Measurements from ENCODE around the gene VPS18. TPM values are rescaled to one million over a fixed set of nuclear protein-coding genes. Genes with fewer than 3 reads are reported as not detected.
A peak's percentile ranks its signal among the peaks of the same experiment; 100 is the strongest.
"Not testable (repeated sequence)": the region's sequence is repeated elsewhere in the genome, so short reads cannot be mapped to it uniquely, and the experiment has no call there.

VPS18 gene, protein sequence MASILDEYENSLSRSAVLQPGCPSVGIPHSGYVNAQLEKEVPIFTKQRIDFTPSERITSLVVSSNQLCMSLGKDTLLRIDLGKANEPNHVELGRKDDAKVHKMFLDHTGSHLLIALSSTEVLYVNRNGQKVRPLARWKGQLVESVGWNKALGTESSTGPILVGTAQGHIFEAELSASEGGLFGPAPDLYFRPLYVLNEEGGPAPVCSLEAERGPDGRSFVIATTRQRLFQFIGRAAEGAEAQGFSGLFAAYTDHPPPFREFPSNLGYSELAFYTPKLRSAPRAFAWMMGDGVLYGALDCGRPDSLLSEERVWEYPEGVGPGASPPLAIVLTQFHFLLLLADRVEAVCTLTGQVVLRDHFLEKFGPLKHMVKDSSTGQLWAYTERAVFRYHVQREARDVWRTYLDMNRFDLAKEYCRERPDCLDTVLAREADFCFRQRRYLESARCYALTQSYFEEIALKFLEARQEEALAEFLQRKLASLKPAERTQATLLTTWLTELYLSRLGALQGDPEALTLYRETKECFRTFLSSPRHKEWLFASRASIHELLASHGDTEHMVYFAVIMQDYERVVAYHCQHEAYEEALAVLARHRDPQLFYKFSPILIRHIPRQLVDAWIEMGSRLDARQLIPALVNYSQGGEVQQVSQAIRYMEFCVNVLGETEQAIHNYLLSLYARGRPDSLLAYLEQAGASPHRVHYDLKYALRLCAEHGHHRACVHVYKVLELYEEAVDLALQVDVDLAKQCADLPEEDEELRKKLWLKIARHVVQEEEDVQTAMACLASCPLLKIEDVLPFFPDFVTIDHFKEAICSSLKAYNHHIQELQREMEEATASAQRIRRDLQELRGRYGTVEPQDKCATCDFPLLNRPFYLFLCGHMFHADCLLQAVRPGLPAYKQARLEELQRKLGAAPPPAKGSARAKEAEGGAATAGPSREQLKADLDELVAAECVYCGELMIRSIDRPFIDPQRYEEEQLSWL
- polyA plus RNA-seq (ENCODE audit: insufficient read length) = 9.3 TPM

DNA sequence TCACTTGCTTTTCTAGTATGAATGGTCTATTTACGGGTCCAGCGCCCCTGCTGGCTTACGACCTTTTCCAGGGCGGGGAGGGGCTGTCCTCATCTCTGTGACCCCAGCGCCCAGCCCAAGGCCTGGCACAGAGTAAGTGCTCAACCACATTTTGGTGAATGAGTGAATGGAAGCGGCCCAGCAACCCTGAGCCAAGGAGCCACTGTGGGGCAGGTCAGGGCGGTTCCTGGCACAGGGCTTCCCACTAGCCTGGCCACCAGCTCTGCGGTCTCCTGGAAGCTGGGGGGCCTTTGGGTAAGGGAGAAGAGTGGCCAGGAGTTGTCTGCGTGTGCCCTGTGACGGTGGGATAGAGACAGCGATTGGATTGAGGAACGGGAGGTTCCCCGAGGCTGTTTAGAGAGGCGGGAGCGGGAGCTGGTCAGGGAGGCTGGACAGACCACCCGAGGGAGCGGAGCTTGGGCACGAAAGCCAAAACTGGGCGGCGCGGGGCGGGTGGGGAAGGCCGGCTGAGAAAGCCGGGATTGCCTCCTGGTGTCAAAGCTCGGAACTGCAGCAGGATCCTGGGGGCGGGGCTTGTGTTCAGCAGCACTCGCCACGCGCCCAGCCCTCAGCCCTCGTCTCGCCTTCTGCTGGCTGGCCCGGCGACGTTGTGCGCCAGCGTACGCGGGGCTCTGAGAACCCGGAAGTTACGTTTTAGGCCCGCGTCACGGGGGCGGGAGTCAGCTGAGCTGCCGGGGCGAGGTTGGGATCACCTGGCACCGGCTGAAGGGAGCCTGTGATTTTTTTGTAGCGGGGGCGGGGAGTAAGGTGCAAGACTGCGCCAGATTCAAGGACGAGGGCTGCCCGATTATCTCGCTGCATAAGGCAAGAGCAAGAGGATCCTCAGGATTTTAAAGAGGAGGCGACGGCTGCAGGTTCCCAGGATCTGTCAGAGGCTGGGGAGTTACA lies at the start of gene VPS18:
VPS18 (plus strand) TSS at position 718 of the 948 bp plus-strand sequence. CDS start 319 bp downstream, outside the sequence.
- DNase-seq (ENCODE audit: low read depth) = peak; percentile 93

DNA sequence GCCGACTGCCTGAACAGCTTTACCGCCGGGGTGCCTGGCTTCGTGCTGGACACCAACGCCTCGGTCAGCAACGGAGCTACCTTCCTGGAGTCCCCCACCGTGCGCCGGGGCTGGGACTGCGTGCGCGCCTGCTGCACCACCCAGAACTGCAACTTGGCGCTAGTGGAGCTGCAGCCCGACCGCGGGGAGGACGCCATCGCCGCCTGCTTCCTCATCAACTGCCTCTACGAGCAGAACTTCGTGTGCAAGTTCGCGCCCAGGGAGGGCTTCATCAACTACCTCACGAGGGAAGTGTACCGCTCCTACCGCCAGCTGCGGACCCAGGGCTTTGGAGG lies 49.6 kb upstream of the VPS18 start:
- DNase-seq (ENCODE audit: low read depth) = no peak

DNA sequence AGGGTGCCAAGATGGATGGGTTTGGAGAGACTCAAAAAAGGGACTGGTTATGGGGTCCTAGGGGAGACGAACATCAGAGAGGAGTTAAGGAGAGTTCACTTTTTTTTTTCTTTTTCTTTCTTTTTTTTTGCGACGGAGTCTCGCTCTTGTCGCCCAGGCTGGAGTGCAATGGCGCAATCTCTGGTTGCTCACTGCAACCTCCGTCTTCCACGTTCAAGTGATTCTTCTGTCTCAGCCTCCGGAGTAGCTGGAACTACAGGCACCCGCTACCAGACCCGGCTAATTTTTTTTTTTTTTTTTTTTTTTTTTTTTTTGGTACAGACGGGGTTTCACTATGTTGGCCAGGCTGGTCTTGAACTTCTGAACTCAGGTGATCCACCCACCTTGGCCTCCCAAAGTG lies 49.2 kb upstream of the VPS18 start:
- DNase-seq (ENCODE audit: low read depth) = no peak

DNA sequence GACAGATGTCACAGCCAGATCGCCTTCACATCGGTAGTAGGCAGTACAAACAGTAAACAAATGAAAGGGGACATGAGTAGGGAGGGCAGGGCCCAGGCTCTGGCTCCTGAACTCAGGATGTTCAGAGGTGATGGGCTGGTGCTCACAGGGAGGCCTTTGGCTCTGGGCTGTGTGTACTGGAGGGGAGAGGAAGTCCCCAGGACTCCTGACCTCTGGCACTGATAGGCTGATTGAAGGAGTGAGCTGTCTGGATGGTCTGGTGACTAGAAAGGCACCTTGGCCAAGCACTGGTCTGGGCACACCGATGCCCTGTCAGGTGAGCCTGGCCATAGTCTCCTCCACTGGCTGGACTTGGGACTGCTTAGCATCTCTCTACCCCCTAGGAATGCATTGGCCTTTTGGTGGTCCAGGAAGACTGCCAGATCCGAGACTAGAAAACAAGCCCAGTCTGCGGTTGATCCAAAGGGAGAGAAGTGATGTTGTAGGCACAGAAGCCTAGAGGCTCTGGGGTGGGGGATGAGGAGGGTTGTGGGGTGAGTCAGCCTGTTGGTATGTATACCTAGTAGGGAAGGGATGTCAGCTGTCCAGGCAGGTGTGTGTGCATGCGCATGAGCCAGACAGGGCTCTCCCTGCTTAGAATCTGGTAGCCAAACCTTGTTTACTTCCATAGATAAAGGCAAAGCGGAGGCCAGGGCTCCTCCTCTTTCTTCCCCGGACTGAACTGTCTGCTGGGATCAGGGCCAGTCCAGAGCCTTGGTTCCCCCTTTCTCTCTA lies 48.6 kb upstream of the VPS18 start:
- no peak for DNase-seq (ENCODE audit: low read depth)

DNA sequence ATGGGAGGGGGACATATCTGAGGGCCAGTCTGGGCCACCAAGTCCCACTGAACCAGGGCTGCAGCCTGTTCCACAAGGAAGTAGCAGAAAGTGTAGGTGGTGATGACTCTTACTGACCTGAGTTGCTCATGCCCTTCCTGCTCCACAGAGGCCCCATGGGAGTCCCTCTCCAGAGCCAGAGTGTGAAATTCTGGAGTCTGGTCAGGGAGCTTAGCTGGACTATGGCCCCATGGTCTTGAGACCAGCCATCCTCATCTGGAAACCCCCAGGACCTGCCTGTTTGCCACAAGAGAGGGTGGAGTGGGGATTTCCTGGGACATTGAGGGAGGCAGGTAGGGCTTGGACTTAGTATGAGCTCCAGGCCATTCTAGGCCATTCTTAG lies 47.4 kb upstream of the VPS18 start:
- DNase-seq (ENCODE audit: low read depth) = no peak

DNA sequence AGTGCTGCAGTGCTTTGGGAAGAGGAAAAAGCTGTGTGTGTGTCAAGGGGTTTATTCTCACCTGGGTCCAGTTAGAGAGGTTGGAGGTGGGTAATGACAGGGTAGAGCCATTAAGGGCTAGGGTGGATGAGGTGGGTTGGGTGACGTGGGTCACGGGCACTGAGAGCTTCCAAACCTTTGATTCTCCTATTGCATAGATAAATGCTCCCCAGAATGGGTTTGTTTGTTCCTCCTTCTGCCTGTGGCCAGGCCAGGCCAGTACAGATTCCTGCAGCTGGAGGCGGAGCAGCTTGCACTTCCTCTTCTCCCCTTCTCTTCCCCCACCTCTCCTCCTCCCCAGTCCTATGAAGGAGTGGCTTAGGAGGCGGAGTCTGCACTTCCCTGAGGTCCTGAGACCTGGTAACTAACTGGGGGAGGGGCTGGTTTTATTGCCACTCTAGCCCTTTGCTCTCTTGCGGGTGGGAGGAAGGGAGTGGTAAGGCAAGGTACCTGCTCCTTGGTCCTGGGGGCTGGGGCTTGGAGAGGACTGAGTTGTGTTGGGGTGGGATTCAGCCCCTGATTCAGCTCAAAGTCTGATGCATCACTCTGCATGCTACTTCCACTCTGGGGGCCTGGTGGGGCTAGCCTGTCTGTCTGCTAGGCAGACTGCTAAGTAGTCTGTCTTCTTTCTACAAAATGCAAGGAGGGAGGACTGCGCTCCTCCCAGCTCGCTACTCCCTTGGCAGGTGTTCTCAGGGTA lies 46.9 kb upstream of the VPS18 start:
- DNase-seq (ENCODE audit: low read depth) = no peak

DNA sequence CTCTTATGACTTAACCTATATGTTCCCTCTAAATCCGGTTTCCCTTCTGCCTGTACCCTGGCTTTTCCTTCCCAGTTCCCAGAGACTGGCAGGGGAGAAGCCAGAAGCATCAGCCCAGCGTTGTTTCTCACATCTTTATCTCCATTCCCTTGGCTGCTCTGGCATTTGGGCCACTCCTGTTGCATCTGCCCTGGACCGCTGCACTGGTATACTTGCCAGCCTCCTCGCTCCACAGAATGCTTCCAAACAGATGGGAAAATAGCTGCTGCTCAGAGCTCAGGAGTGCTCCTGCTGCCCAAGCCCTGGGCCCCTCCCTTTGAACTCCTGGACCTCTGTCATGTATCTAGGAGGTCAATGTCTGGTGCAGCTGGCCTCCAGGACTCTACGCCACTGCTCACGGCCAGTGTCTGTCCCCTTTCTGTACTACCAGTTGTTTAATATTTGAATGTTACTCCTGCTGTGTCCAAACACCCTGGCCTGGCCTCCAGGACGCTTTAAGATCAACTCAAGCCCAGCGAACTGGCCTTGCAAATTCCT lies 43.6 kb upstream of the VPS18 start:
- DNase-seq (ENCODE audit: low read depth) = no peak

DNA sequence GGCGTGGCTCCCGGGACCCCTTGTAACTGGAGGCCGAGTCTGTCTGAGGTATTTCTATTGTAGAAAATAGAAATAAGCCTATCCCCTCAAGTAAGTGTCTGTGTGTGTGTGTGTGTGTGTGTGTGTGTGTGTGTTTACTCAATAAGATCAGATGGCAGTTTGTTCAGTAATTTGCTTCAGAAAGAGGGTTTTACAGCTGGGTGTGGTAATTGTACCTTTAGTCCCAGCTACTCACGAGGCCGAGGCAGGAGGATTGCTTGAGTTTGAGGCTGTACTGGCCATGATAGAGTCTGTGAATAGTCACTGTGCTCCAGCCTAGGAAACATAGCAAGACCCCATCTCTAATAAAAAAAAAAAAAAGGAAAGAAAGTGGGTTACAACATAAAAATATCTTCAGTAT lies 41.7 kb upstream of the VPS18 start:
- no peak for DNase-seq (ENCODE audit: low read depth)

DNA sequence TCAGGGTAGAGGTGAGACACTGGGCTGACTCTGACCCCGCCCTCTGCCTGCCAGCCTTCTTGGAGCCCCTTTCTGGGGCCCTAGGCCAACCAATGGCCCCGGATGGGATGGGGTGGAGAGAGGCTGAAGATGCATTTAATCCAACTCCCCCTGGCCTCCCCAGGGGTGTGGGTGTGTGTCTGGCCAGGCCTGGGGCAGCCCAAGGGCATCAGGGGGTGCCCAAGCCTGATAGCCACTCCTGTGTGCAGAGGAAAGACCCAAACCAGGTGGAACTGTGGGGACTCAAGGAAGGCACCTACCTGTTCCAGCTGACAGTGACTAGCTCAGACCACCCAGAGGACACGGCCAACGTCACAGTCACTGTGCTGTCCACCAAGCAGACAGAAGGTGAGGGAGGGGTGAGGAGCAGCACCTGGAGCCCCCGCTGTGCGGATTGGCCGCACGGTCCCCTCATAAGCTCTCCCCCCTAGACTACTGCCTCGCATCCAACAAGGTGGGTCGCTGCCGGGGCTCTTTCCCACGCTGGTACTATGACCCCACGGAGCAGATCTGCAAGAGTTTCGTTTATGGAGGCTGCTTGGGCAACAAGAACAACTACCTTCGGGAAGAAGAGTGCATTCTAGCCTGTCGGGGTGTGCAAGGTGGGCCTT lies 40.9 kb upstream of the VPS18 start:
- DNase-seq (ENCODE audit: low read depth) = no peak

DNA sequence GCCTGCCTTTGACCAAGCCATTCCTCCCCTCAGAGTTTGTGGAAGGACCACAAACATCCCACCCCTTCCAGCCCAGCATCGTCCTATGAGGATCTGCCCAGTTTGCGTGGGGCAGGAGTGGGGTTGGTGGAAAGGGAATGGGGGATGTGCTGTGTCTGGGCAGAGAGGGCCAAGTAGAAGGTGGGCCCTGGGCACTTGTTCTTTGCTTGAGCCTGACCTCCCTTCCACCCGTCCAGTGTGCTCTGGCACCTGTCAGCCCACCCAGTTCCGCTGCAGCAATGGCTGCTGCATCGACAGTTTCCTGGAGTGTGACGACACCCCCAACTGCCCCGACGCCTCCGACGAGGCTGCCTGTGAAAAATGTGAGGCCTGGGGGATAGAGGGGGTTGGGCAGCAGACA lies 40.1 kb upstream of the VPS18 start:
- no peak for DNase-seq (ENCODE audit: low read depth)

DNA sequence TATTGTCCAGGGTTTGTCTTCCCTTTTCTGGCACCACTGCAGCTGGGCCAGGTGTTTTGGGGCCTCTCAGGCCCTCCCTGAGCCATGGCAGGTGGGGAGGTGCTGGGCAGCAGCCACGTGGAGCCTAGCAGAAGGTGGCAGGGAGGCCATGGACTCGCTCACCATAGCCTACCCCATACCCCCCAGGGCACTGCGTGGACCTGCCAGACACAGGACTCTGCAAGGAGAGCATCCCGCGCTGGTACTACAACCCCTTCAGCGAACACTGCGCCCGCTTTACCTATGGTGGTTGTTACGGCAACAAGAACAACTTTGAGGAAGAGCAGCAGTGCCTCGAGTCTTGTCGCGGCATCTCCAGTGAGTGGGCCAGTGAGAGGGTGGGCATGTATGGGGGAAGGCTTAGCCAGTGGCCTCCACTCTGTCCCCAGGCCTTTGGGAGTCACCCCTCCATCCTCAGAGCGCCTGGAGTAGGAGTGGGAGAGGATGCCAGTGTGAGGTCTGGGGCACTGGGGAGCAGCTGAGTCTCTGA lies 38.5 kb upstream of the VPS18 start:
- DNase-seq (ENCODE audit: low read depth) = no peak

DNA sequence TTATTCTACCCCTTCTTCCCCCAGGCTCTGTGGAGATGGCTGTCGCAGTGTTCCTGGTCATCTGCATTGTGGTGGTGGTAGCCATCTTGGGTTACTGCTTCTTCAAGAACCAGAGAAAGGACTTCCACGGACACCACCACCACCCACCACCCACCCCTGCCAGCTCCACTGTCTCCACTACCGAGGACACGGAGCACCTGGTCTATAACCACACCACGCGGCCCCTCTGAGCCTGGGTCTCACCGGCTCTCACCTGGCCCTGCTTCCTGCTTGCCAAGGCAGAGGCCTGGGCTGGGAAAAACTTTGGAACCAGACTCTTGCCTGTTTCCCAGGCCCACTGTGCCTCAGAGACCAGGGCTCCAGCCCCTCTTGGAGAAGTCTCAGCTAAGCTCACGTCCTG lies 37.5 kb upstream of the VPS18 start:
- no peak for DNase-seq (ENCODE audit: low read depth)

DNA sequence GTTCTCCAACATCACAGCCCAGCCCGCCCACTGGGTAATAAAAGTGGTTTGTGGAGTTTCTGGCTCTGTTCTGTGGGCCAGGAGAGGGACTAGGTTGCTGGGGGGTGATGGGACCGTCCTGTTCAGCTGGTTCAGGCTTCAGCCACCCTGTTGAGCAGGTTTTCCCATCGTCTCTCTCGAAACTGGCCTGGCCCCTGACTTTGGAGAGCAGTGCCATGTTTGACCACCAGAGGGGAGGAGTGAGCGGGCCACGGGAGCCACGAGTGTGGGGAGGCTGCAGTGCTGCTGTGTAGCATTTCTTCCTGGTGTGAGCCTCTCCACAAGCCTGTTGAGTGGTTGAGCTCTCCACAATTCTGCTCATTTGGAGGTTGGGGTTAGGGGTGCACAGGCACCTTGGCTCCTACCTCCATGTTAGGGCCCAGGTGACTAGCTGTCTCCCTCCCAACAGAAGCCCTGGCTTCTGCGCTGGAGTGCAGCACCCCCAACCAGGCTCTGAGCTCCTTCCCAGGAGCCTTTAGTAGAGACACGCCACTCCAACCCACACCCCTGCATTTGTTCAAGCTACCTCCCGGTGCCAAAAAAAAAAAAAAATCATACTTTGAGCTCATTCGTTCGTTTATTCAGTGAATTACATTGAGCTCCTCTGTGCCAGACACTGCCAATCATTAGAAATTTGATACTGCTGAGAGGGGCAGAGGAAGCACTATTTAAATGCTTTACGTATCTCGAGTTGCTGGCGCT lies 36.5 kb upstream of the VPS18 start:
- no peak for DNase-seq (ENCODE audit: low read depth)

DNA sequence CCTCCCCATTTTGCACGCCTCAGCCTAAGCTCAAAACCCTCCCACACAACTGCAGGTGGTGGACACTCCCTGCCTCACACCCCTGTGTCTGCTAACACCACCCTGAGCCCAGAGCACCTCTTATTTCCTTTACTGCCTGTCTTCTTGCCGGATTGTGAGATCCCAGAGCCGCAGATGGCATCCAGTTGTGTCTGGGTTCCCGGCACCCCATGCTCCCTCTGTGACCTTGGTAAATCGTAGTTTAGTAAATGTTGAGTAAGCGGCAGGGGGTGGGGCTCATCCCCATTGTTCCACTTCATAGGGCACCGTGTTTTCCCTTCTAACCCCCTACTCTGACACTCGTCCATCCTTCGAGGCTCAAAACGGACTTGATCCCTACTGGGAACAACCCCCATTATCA lies 35.5 kb upstream of the VPS18 start:
- DNase-seq (ENCODE audit: low read depth) = no peak

DNA sequence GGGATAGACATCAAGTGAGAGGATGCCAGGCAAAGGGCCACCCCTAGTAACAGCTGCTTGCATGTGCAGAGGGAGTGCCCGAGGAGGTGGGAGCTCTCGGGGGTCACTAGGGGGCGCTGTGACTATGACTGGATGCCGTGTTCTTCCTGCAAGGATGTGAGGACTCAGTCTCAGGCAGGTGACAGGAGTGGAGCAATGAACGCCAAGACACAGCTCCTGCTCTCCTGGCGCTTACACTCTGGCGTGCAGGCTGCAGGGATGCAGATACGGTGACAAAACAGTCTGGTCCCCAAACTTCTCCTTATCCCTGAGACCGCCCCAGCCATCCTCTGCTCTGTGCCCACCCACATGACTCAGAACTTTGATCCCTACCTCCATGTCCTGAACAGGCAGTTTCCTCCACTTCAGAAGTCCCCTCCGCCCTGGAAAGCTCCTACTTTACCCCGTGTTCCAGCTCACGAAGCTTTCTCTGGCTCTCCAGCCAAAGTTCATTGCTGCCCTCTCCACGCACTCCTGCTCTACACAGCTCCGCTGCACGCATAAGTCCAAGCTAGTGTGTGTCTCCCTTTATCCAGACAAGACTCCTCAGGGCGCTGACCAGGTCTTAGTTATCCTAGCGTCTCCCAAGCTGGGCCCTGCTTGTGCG lies 34.9 kb upstream of the VPS18 start:
- no peak for DNase-seq (ENCODE audit: low read depth)

DNA sequence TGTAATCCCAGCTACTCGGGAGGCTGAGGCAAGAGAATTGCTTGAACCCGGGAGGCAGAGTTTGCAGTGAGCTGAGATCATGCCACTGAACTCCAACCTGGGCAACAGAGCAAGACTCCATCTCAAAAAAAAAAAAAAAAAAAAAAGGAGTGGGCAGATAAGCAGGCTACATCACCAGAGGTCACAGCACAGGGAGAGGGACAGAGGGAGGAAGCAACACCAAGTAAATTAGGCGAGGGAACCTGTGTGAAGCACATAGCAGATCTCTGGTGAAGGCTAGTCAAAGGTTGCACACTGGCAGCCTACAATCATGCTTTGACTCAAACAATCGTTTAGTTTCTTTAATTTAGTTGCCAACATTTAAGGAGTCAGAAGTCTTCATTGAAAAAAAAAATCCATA lies 33.1 kb upstream of the VPS18 start:
- DNase-seq (ENCODE audit: low read depth) = not testable (repeated sequence)

DNA sequence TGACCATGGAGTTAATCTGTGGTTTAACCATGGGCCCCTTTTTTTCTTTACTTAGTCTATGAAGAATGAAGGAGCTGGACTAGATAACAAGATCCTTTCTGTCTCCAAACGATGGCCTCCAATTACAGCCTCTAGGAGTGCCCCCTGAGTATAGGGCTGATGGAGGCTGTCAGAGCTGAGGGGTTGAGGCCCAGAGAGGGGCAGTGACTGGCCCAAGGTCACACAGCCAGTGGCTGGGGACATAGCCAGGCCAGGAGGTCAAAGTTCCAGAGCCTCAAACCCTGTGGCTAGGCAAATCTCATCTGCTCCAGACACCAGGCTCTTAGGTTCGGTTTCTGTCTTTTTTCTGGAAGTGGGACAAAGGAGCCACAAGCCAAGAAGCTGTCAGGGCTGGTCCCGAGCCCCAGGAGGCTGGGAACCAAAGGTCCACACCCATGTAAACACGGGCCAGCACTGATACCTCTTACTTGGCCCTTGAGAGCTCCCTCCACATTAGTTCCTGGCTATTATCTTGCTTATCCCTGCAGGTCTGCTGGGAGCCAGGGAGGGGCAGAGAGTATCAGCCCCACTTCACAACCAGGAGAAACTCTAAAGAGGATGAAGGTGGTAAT lies 30.5 kb upstream of the VPS18 start:
- no peak for DNase-seq (ENCODE audit: low read depth)
